ENCODE results near the gene ZFR.
"Not testable (repeated sequence)": the region's sequence is repeated elsewhere in the genome, so short reads cannot be mapped to it uniquely, and the experiment has no call there.

The ZFR gene

GRCh38 chr5:32406650-32407049 is 37.9 kb downstream of the ZFR start:
- no peak for DNase-seq

- DNase-seq, result no peak
These were observed 39.0 kb downstream of the ZFR start for GRCh38 chr5:32405507-32405906.

- no peak for DNase-seq
These were observed 40.8 kb downstream of the ZFR start for GRCh38 chr5:32403760-32404159.

- no peak for DNase-seq
These were observed 44.1 kb downstream of the ZFR start for GRCh38 chr5:32400401-32400800.

GRCh38 chr5:32398754-32399153 is 45.8 kb downstream of the ZFR start:
- not testable (repeated sequence) for DNase-seq

GRCh38 chr5:32394981-32395380 is 49.6 kb downstream of the ZFR start:
- DNase-seq, result no peak

- DNase-seq, result no peak
These were observed 52.5 kb downstream of the ZFR start for GRCh38 chr5:32392039-32392438.

- DNase-seq, result no peak
These were observed 53.5 kb downstream of the ZFR start for GRCh38 chr5:32390819-32391591.

- no peak for DNase-seq
These were observed 56.0 kb downstream of the ZFR start for GRCh38 chr5:32388432-32389129.

- DNase-seq, result no peak
These were observed 56.7 kb downstream of the ZFR start for GRCh38 chr5:32387841-32388240.

GRCh38 chr5:32387211-32387610 is 57.3 kb downstream of the ZFR start:
- DNase-seq, result no peak

- DNase-seq, result no peak
These were observed 59.9 kb downstream of the ZFR start for GRCh38 chr5:32384621-32385020.

GRCh38 chr5:32383586-32383985 is 61.0 kb downstream of the ZFR start:
- DNase-seq, result no peak

GRCh38 chr5:32383065-32383464 is 61.5 kb downstream of the ZFR start:
- DNase-seq, result no peak

GRCh38 chr5:32379421-32379820 is 65.1 kb downstream of the ZFR start:
- no peak for DNase-seq

GRCh38 chr5:32378966-32379365 is 65.6 kb downstream of the ZFR start:
- no peak for DNase-seq

GRCh38 chr5:32369542-32370155 is 74.9 kb downstream of the ZFR start:
- DNase-seq, result no peak

- DNase-seq, result no peak
These were observed 75.5 kb downstream of the ZFR start for GRCh38 chr5:32369032-32369431.

- not testable (repeated sequence) for DNase-seq
These were observed 77.3 kb downstream of the ZFR start for GRCh38 chr5:32367271-32367670.

- DNase-seq, result no peak
These were observed 78.9 kb downstream of the ZFR start for GRCh38 chr5:32365623-32366022.

- DNase-seq, result no peak
These were observed 81.5 kb downstream of the ZFR start for GRCh38 chr5:32363030-32363429.

GRCh38 chr5:32362527-32362926 is 82.0 kb downstream of the ZFR start:
- DNase-seq, result no peak

GRCh38 chr5:32360906-32361305 is 83.6 kb downstream of the ZFR start:
- DNase-seq, result no peak

GRCh38 chr5:32358611-32359010 is 85.9 kb downstream of the ZFR start:
- no peak for DNase-seq

Measured in activated CD8-positive, alpha-beta memory T cell treated with anti-CD3 and anti-CD28 coated beads, Interleukin-2, amount 50 U/mL, for 4 hours (primary cell).